Endothelial cell of umbilical vein (primary cell): ENCODE results near the gene NEDD4L. TPM values are rescaled to one million over a fixed set of nuclear protein-coding genes. Genes with fewer than 3 reads are reported as not detected.

Experiments used
- BruUV-seq: library from RNA; stranded (reverse); fragments of 400-500 nt; replicated peaks from 2 replicates; lab custom pipeline; 2021; lab: Mats Ljungman, UMichigan
- CTCF ChIA-PET: fragments of 300-600, 350-600 bp; sonication (Branson Sonifier 250); formaldehyde crosslinking; loops from one replicate; lab custom pipeline; 2021; ENCODE audit warnings: antibody characterized with exemption, inconsistent platforms; lab: Charles Lee
- POLR2A ChIA-PET: fragments of 300-600, 350-600 bp; sonication (Branson Sonifier 250); formaldehyde crosslinking; loops from one replicate; lab custom pipeline; 2021; ENCODE audit warnings: antibody characterized with exemption, inconsistent platforms; lab: Charles Lee
- DNase-seq: peaks from one replicate; pipeline ENCODE4 v3.0.0-alpha.2; 2011; ENCODE audit warnings: low read depth, low spot score
- FAIRE-seq: peaks from 2 replicates; lab custom pipeline; 2011; peaks lifted over from hg19 to GRCh38; lab: Jason Lieb, UNC
- H2AFZ ChIP-seq: 2 replicates; pipeline ENCODE4 v1.6.0; 2012; ENCODE audit warnings: low read depth, low read length, control low read depth, inconsistent platforms
- H3K27ac ChIP-seq: 2 replicates; pipeline ENCODE4 v1.5.1; 2011; ENCODE audit warnings: low read depth, mild to moderate bottlenecking, control low read depth, low read length, moderate library complexity; ENCODE audit not compliant: insufficient read depth
- H3K27me3 ChIP-seq, 2 experiments: 2 replicates each; pipeline versions ENCODE4 v1.6.0 to v1.6.1; 2011; ENCODE audit warnings: low read length in 2 of 2, mixed read lengths in 1 of 2; ENCODE audit not compliant: control insufficient read depth in 2 of 2, insufficient read depth in 2 of 2
- H3K36me3 ChIP-seq, 2 experiments: 2 replicates in 1 of 2; 3 replicates in 1 of 2; pipeline ENCODE4 v1.5.1; 2011; ENCODE audit warnings: low read length in 2 of 2, mild to moderate bottlenecking in 1 of 2, moderate library complexity in 1 of 2; ENCODE audit not compliant: control insufficient read depth in 2 of 2, insufficient read depth in 2 of 2; ENCODE audit errors: extremely low read depth in 1 of 2
- H3K4me1 ChIP-seq: 3 replicates; pipeline ENCODE4 v1.5.1; 2011; ENCODE audit warnings: mild to moderate bottlenecking, low read length; ENCODE audit not compliant: control insufficient read depth, insufficient read depth; ENCODE audit errors: extremely low read depth
- H3K4me2 ChIP-seq: 2 replicates; pipeline ENCODE4 v1.6.1; 2011; ENCODE audit warnings: low read length, control low read depth, mixed read lengths; ENCODE audit not compliant: insufficient read depth
- H3K4me3 ChIP-seq, 3 experiments: fragments of 200-600 bp in 1 of 3; sonication (generic), shearing (Covaris generic) in 1 of 3; replicated peaks in 1 of 3; 2 replicates each; pipeline ENCODE4 v1.5.1; 2011 to 2016; ENCODE audit warnings: control low read depth in 3 of 3, low read length in 3 of 3, mild to moderate bottlenecking in 2 of 3, inconsistent platforms in 1 of 3, low read depth in 1 of 3, moderate library complexity in 1 of 3; ENCODE audit not compliant: insufficient read depth in 1 of 3
- H3K79me2 ChIP-seq: 2 replicates; pipeline ENCODE4 v1.6.0; 2012; ENCODE audit warnings: low read length, inconsistent platforms; ENCODE audit not compliant: control insufficient read depth, insufficient read depth
- H3K9ac ChIP-seq: replicated peaks from 2 replicates; pipeline ENCODE3; 2011; ENCODE audit warnings: low read length, control low read depth; ENCODE audit not compliant: insufficient read depth; ENCODE audit errors: extremely low read depth
- H3K9me1 ChIP-seq: replicated peaks from 3 replicates; pipeline ENCODE4 v1.6.0; 2011; ENCODE audit warnings: mild to moderate bottlenecking, low read length; ENCODE audit not compliant: control insufficient read depth, insufficient read depth; ENCODE audit errors: extremely low read depth
- H3K9me3 ChIP-seq: replicated peaks from 2 replicates; pipeline ENCODE4 v1.5.1; 2012; ENCODE audit warnings: low read length, inconsistent platforms; ENCODE audit not compliant: control insufficient read depth, insufficient read depth
- H4K20me1 ChIP-seq: replicated peaks from 2 replicates; pipeline ENCODE3; 2011; ENCODE audit warnings: mild to moderate bottlenecking, low read length; ENCODE audit not compliant: control insufficient read depth, insufficient read depth; ENCODE audit errors: extremely low read depth
- CTCF ChIP-seq, 2 donors: IDR thresholded peaks; 1 replicate in 1 of 2; 2 replicates in 1 of 2; pipeline ENCODE4 v1.5.1; 2011; ENCODE audit warnings: low read length in 2 of 2, mild to moderate bottlenecking in 2 of 2, moderate library complexity in 2 of 2, control low read depth in 1 of 2, inconsistent platforms in 1 of 2, low read depth in 1 of 2; ENCODE audit not compliant: insufficient read depth in 1 of 2; ENCODE audit errors: extremely low read depth in 1 of 2
- EZH2 ChIP-seq: IDR thresholded peaks from 2 replicates; pipeline ENCODE4 v1.6.1; 2012; ENCODE audit warnings: borderline replicate concordance, low read depth, mild to moderate bottlenecking, moderate library complexity, low read length, inconsistent platforms; ENCODE audit not compliant: severe bottlenecking
- FOS ChIP-seq: IDR thresholded peaks from 2 replicates; pipeline ENCODE4 v1.6.1; 2011; ENCODE audit warnings: mild to moderate bottlenecking, low read length, moderate library complexity, borderline replicate concordance; ENCODE audit not compliant: insufficient read depth
- GATA2 ChIP-seq: IDR thresholded peaks from 2 replicates; pipeline ENCODE4 v1.7.0; 2011; ENCODE audit warnings: low read depth, mild to moderate bottlenecking, moderate library complexity, mixed read lengths, low read length; ENCODE audit not compliant: insufficient read length, insufficient read depth
- JUN ChIP-seq: IDR thresholded peaks from 2 replicates; pipeline ENCODE4 v1.6.1; 2011; ENCODE audit warnings: borderline replicate concordance, low read depth; ENCODE audit not compliant: insufficient read length, insufficient read depth
- MAX ChIP-seq: IDR thresholded peaks from 2 replicates; pipeline ENCODE4 v1.6.1; 2011; ENCODE audit not compliant: insufficient read depth, insufficient read length
- MYC ChIP-seq: IDR thresholded peaks from one replicate; pipeline ENCODE4 v1.6.1; 2011; ENCODE audit warnings: mild to moderate bottlenecking, low read depth, low read length
- POLR2A ChIP-seq: IDR thresholded peaks from 2 replicates; pipeline ENCODE4 v1.6.1; 2012; ENCODE audit warnings: low read depth, mild to moderate bottlenecking, control low read depth, low read length
- POLR2AphosphoS5 ChIP-seq: IDR thresholded peaks from 2 replicates; pipeline ENCODE4 v1.6.1; 2012; ENCODE audit warnings: low read depth, mild to moderate bottlenecking, control low read depth, low read length, moderate library complexity; ENCODE audit not compliant: insufficient read depth
- dilution Hi-C: fragments of 300-500 bp; cut with MboI; formaldehyde crosslinking; loops from one replicate; pipeline ENCODE4 v1.15.0; 2019; ENCODE audit warnings: low sequenced_read_pairs; ENCODE audit not compliant: extremely low pct_ligation_motif_present
- intact Hi-C: fragments of 100-400 bp; cut with micrococcal nuclease; formaldehyde crosslinking; loops from one replicate; pipeline ENCODE4 v1.10.0; 2022
- polyA plus RNA-seq, 4 experiments: library from polyadenylated mRNA; depleted of rRNA in 3 of 4; stranded (reverse) in 3 of 4; unstranded in 1 of 4; fragments of >200 nt; gene quantifications; 2 replicates each; pipeline versions ENCODE4 v1.2.1 to v1.2.3, GENCODE V29; 2011 to 2012; ENCODE audit warnings: missing spikeins in 1 of 4
- total RNA-seq: library from RNA; stranded (reverse); gene quantifications from 2 replicates; pipeline ENCODE4 v1.2.3, GENCODE V29; 2021

Gene NEDD4L
- total and polyA plus RNA-seq, 2 donors (not counting 3 experiments of a cell fraction or from before 2014, with no cell fraction given), result 20.5 to 78.9 TPM

- no peaks in the 10 kb centered on the region for H4K20me1 ChIP-seq
- H3K4me1 ChIP-seq, result peaks cover 22% of the 10 kb centered on the region
- no peak for TF ChIP-seq MYC
- TF ChIP-seq JUN, result no peak
- no peak for TF ChIP-seq POLR2AphosphoS5
- TF ChIP-seq EZH2, result no peak
- TF ChIP-seq GATA2, result no peak
- TF ChIP-seq CTCF (IDR thresholded peaks at IDR 0.05; ENCODE audit: extremely low read depth in 1 of 2, insufficient read depth in 1 of 2, low read depth in 1 of 2, low read length in 2 of 2), result no peak
- TF ChIP-seq MAX, result no peak
- TF ChIP-seq POLR2A, result no peak
- no peak for TF ChIP-seq FOS
- CTCF ChIA-PET, result no interaction called here
- BruUV-seq, result no TSS peak
- H3K27ac ChIP-seq, result no peak overlapping the region
- intact Hi-C loops, result no loop called here
- no peaks in the 10 kb centered on the region for H3K9me3 ChIP-seq
- H3K4me2 ChIP-seq, result no peak overlapping the region
- no peaks in the 10 kb centered on the region for H3K79me2 ChIP-seq
- dilution Hi-C loops, result no loop called here
- no peak overlapping the region for H3K4me3 ChIP-seq
- H3K36me3 ChIP-seq, result no peaks in the 10 kb centered on the region
- DNase-seq, result no peak
- H3K9me1 ChIP-seq, result no peaks in the 10 kb centered on the region
- POLR2A ChIA-PET, result no interaction called here
- FAIRE-seq, result no peak
- no peak overlapping the region for H3K9ac ChIP-seq
- no peaks in the 10 kb centered on the region for H3K27me3 ChIP-seq
- H2AFZ ChIP-seq, result no peak overlapping the region
Measured at GRCh38 chr18:58211510-58211909, 167.5 kb downstream of the NEDD4L start.
